Measurements from ENCODE around the gene DBNDD1. TPM values are rescaled to one million over a fixed set of nuclear protein-coding genes. Genes with fewer than 3 reads are reported as not detected.
"Not testable (repeated sequence)": the region's sequence is repeated elsewhere in the genome, so short reads cannot be mapped to it uniquely, and the experiment has no call there.

Gene DBNDD1
- under 1 TPM; 0.07 to 0.15 TPM for total RNA-seq

DNA sequence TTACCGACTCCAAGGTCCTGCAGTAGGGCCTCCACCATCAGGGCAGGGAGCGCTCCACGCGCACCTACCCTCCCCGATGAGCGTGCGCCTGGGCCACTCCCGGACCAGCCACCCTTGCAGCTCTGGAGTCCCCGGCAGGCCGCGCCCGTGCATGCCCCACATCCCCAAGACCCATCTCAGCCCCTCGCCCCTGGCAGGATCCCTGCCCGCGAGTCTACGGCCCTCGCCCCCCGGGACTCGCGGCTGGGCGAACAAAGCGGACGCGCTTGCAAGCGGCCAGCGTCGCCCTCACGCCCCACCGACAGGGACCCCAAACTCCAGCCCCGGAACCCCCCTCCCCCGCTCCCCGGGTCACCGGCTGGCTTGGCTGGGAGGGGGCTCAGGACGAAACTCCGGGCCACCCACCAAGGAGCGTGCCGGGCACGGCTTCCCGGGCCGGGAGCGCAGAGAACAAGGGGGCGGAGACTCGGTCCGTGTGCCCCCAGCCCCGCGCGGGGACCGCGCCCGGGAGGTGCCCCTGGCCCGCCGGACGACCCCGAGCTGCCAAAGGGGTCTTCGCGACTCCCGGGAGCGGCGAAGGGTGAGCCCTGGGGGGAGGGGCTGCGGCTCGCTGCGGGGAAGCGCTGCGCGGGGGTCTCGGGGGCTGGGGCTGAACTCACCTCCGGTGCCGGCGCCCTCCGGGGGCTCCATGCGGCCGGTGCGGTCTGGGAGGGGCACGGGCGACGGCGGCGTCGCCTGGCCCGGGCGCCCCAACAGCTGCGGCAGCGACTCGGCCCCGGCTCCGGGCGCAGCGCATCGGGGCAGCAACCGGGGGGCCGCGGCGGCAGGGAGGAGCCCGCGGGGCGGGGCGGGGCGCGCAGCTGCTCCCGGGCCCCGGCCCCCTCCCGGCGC, at the start of gene DBNDD1:
Gene DBNDD1, minus strand, starts transcription at position 805 of the 891 bp plus-strand sequence. Its CDS starts 115 bp downstream, at position 690.
- ChIA-PET CTCF (no interaction called here), POLR2A (no interaction called here)
- Mint-ChIP-seq H3K27me3 (peaks cover 27% of the 10 kb centered on the region), H3K4me3 (peak within 1 kb of the TSS; percentile 65), H3K9me3 (peaks cover 4% of the 10 kb centered on the region), H3K27ac (no peak within 1 kb of the TSS), H3K4me1 (peaks cover 19% of the 10 kb centered on the region), H3K36me3 (ENCODE audit: low read depth) (peaks cover 4% of the 10 kb centered on the region)
- DNase-seq = no peak

DNA sequence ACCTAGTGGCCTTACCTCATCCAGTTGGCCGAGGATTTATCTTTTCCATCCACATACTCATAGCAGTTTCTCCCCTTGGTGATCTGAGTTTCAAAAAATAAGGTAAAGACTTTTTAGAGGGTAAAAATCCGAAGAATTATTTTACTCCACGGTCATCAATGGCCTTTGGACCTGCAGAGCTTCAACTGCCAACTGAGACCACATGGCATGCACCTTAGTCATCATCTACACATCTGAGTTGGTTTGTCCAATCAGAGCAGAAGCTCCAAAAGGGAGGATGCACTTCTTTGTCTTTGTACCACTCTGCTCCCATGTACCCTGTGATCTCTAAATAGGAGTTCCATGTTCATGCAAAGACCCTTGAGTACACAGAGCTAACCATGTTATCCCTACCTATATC, 42.2 kb upstream of the DBNDD1 start:
- Mint-ChIP-seq H3K4me1 (no peaks in the 10 kb centered on the region), H3K9me3 (no peaks in the 10 kb centered on the region), H3K27me3 (peaks cover 18% of the 10 kb centered on the region), H3K4me3 (no peak overlapping the region), H3K36me3 (ENCODE audit: low read depth) (no peaks in the 10 kb centered on the region), H3K27ac (no peak overlapping the region)
- DNase-seq = no peak
- ChIA-PET CTCF (no interaction called here), POLR2A (no interaction called here)

- DNase-seq = no peak
- H3K36me3 Mint-ChIP-seq (ENCODE audit: low read depth) = no peaks in the 10 kb centered on the region
- CTCF ChIA-PET = no interaction called here
These were observed 38.5 kb upstream of the DBNDD1 start for GRCh38 chr16:90057738-90058173.

DNA sequence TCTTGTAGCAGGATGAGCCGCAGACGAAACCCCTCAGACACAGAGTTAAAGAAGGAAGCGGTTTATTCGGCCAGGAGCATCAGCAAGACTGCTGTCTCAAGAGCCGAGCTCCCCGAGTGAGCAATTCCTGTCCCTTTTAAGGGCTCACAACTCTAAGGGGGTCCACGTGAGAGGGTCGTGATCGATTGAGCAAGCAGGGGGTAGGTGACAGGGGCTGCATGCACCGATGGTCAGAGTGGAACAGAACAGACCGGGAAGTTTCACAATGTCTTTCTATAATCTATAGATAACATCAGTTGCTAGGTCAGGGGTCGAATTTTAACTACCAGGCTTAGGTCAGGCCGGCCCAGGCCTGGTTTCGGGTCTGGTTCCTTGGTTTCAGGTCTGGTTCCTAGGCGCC, 37.3 kb upstream of the DBNDD1 start:
- H3K4me1 Mint-ChIP-seq; POLR2A ChIA-PET; DNase-seq; H3K27ac Mint-ChIP-seq; H3K4me3 Mint-ChIP-seq; H3K36me3 Mint-ChIP-seq (ENCODE audit: low read depth); CTCF ChIA-PET: not testable (repeated sequence)
- Mint-ChIP-seq H3K27me3 (peaks cover 10% of the 10 kb centered on the region), H3K9me3 (peaks cover 21% of the 10 kb centered on the region)

More at GRCh38 chr16:90057738-90058173, 38.5 kb upstream of the DBNDD1 start:
- POLR2A ChIA-PET = no interaction called here
- Mint-ChIP-seq H3K27me3 (peaks cover 10% of the 10 kb centered on the region), H3K4me3 (no peak overlapping the region), H3K9me3 (peaks cover 21% of the 10 kb centered on the region), H3K27ac (no peak overlapping the region), H3K4me1 (no peaks in the 10 kb centered on the region)

GRCh38 chr16:90055371-90055770, 36.1 kb upstream of the DBNDD1 start:
- Mint-ChIP-seq H3K27ac (no peak overlapping the region), H3K9me3 (peaks cover 21% of the 10 kb centered on the region), H3K36me3 (ENCODE audit: low read depth) (no peaks in the 10 kb centered on the region), H3K27me3 (peaks cover 5% of the 10 kb centered on the region), H3K4me3 (no peak overlapping the region), H3K4me1 (no peaks in the 10 kb centered on the region)
- POLR2A ChIA-PET = no interaction called here
- DNase-seq = no peak
- CTCF ChIA-PET = interaction anchor here (1.1 kb wide), 1 partner anchor 10 kb away, joined by 3 read pairs; no protein-coding TSS in a partner anchor

DNA sequence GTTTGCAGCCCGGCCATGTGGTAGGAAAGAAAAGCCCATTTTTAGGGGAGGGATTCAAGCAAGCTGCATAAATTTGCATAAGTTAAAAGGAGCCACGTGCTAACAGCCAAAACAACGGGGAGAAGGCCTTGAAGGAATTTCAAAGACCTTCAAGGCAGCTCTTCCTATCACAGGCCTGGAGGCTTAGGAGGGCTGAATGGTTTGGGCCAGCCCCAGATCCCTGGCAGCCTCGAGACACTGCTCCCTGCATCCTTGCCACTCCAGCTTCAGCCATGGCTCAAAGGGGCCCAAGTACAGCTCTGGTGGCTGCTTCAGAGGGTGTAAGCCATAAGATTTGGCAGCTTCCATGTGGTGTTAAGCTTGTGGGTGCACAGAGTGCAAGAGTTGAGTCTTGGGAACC, 35.3 kb upstream of the DBNDD1 start:
- H3K9me3 Mint-ChIP-seq = peaks cover 21% of the 10 kb centered on the region
- H3K36me3 Mint-ChIP-seq (ENCODE audit: low read depth) = no peaks in the 10 kb centered on the region
- H3K27me3 Mint-ChIP-seq = peaks cover under 1% of the 10 kb centered on the region
- CTCF ChIA-PET = interaction anchor here (1.1 kb wide), 1 partner anchor 9 kb away, joined by 3 read pairs; no protein-coding TSS in a partner anchor
- POLR2A ChIA-PET = no interaction called here
- DNase-seq = no peak
- no peak overlapping the region for H3K4me3 Mint-ChIP-seq
- H3K27ac Mint-ChIP-seq = no peak overlapping the region
- no peaks in the 10 kb centered on the region for H3K4me1 Mint-ChIP-seq

- Mint-ChIP-seq H3K4me3 (no peak overlapping the region), H3K4me1 (no peaks in the 10 kb centered on the region), H3K9me3 (peaks cover 21% of the 10 kb centered on the region), H3K27ac (no peak overlapping the region), H3K27me3 (no peaks in the 10 kb centered on the region), H3K36me3 (ENCODE audit: low read depth) (no peaks in the 10 kb centered on the region)
- ChIA-PET POLR2A (no interaction called here), CTCF (interaction anchor here (1.1 kb wide), 1 partner anchor 8 kb away, joined by 3 read pairs; no protein-coding TSS in a partner anchor)
- DNase-seq = no peak
These were observed 34.7 kb upstream of the DBNDD1 start for GRCh38 chr16:90053902-90054500.

DNA sequence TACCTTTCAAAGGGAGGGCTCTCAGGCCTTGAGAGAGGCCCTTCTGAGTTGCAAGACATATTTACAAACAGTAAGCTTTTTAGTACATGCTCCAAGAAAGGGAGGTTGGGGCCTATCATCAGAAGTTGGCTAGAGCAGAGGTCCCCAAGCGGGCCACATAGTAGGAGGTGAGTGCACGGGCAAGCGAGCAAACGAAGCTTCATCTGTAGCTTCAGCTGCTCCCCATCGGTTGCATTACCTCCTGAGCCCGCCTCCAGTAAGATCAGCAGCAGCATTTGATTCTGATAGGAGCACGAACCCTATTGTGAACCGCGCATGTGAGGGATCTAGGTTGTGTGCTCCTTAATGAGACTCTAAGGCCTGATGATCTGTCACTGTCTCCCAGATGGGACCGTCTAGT, 31.7 kb upstream of the DBNDD1 start:
- Mint-ChIP-seq H3K27me3 (peaks cover 4% of the 10 kb centered on the region), H3K27ac (no peak overlapping the region), H3K36me3 (ENCODE audit: low read depth) (no peaks in the 10 kb centered on the region), H3K4me3 (no peak overlapping the region), H3K4me1 (peaks cover 3% of the 10 kb centered on the region), H3K9me3 (peaks cover 21% of the 10 kb centered on the region)
- ChIA-PET CTCF (interaction anchor here (1.2 kb wide), 1 partner anchor 32 kb away, joined by 3 read pairs; no protein-coding TSS in a partner anchor), POLR2A (no interaction called here)
- DNase-seq = no peak

- DNase-seq = no peak
- CTCF ChIA-PET = no interaction called here
- POLR2A ChIA-PET = interaction anchor here (0.6 kb wide), 1 partner anchor 52 kb away, joined by 8 read pairs; no protein-coding TSS in a partner anchor
- Mint-ChIP-seq H3K27ac (no peak overlapping the region), H3K4me3 (no peak overlapping the region), H3K9me3 (peaks cover 8% of the 10 kb centered on the region), H3K36me3 (ENCODE audit: low read depth) (no peaks in the 10 kb centered on the region), H3K4me1 (peaks cover 3% of the 10 kb centered on the region), H3K27me3 (peaks cover 4% of the 10 kb centered on the region)
These were observed 29.6 kb upstream of the DBNDD1 start for GRCh38 chr16:90048737-90049330.

DNA sequence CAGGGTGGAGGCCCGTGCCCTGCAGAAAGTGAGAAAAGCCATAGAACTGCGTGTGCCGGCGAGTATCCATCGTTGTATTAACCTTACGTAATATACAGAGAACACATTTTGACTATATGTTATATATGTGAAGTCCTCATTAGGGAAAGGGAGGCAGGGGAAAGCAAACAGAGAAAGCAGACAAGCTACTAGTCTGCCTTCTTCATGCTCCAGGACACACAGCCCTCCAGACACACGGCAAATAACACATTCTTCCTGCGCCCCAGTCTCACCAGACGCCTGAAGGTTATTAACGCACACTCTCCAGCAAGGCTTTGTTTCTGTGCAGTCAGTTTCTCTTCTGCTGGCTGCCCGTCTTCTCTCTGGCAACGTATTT, 29.1 kb upstream of the DBNDD1 start:
- peaks cover 4% of the 10 kb centered on the region for H3K27me3 Mint-ChIP-seq
- H3K27ac Mint-ChIP-seq = no peak overlapping the region
- DNase-seq = no peak
- H3K36me3 Mint-ChIP-seq (ENCODE audit: low read depth) = no peaks in the 10 kb centered on the region
- CTCF ChIA-PET = no interaction called here
- peaks cover 5% of the 10 kb centered on the region for H3K9me3 Mint-ChIP-seq
- POLR2A ChIA-PET = interaction anchor here (0.6 kb wide), 1 partner anchor 51 kb away, joined by 8 read pairs; no protein-coding TSS in a partner anchor
- H3K4me1 Mint-ChIP-seq = peaks cover 3% of the 10 kb centered on the region
- H3K4me3 Mint-ChIP-seq = no peak overlapping the region

DNA sequence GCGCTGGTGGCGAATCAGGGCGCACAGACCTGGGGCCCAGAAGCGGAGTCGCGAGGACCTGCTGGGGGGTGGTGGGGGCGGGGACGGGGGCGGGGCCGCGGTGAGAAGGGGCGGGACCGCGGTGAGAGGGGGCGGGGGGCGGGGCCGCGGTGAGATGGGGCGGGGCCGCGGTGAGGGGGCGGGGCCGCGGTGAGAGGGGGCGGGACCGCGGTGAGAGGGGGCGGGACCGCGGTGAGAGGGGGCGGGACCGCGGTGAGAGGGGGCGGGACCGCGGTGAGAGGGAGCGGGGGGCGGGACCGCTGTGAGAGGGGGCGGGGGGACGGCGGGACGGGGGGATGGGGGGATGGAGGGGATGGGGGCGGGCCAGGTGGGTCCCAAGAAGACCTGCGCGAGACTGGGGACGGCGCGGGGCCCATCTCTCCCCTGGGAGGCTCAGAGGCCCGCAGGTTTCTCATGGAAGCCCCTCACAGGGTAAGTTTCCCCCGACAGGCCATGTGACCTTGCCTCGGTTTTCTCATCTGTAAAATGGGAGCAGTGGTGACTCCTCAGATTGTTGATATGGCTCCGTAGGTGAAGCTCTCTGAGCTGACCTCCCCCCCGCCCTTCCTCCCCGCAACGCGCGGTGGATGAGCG, 28.6 kb upstream of the DBNDD1 start:
- H3K4me3 Mint-ChIP-seq = no peak overlapping the region
- H3K4me1 Mint-ChIP-seq = peaks cover 3% of the 10 kb centered on the region
- peak overlapping the region; percentile 13 for H3K27ac Mint-ChIP-seq
- no peak for DNase-seq
- CTCF ChIA-PET = no interaction called here
- POLR2A ChIA-PET = no interaction called here
- H3K9me3 Mint-ChIP-seq = no peaks in the 10 kb centered on the region
- H3K36me3 Mint-ChIP-seq (ENCODE audit: low read depth) = no peaks in the 10 kb centered on the region
- H3K27me3 Mint-ChIP-seq = peaks cover 4% of the 10 kb centered on the region

- H3K27ac Mint-ChIP-seq = no peak overlapping the region
- ChIA-PET POLR2A (no interaction called here), CTCF (interaction anchor here (1.1 kb wide), 1 partner anchor 35 kb away, joined by 3 read pairs; no protein-coding TSS in a partner anchor)
- H3K4me3 Mint-ChIP-seq = no peak overlapping the region
- peaks cover 4% of the 10 kb centered on the region for H3K27me3 Mint-ChIP-seq
- peaks cover 3% of the 10 kb centered on the region for H3K4me1 Mint-ChIP-seq
- H3K9me3 Mint-ChIP-seq = no peaks in the 10 kb centered on the region
- H3K36me3 Mint-ChIP-seq (ENCODE audit: low read depth) = no peaks in the 10 kb centered on the region
- DNase-seq = no peak
These were observed 27.9 kb upstream of the DBNDD1 start for GRCh38 chr16:90046971-90047713.
